ENCODE results near the gene MACF1. TPM values are rescaled to one million over a fixed set of nuclear protein-coding genes. Genes with fewer than 3 reads are reported as not detected.

Gene MACF1
- total RNA-seq, 1 experiment from 2014 or later: 103 TPM

DNA sequence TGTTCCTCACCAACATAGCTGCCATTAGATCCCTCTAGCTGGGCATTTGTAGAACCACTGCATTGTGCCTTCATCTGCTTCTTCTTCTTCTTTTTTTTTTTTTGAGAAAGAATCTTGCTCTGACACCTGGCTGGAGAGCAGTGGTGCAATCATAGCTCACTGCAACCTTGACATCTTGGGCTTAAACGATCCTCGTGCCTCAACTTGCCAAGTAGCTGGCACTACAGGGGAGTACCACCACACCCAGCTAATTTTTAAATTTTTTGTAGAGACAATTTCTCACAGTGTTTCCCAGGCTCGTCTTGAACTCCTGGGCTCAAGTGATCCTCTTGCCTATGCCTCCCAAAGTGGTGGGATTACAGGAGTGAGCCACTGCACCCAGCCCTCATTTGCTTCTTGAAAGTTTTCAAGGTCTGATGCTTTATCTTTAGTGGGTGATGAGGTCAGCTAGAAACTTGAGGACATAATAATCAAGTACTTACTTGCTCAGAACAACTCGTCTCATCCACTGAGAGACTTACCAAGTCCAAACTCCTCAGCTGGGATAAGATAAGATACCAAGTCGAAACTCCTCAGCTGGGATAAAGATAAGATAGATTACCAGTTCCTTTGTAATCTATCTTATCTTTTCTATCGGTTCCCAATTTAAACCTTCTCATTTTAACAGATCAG, 71.5 kb downstream of the MACF1 start:
- Histone ChIP-seq H3K4me3 (ENCODE audit: low read length) (no peak overlapping the region), H2AFZ (ENCODE audit: low read length) (no peak overlapping the region)

DNA sequence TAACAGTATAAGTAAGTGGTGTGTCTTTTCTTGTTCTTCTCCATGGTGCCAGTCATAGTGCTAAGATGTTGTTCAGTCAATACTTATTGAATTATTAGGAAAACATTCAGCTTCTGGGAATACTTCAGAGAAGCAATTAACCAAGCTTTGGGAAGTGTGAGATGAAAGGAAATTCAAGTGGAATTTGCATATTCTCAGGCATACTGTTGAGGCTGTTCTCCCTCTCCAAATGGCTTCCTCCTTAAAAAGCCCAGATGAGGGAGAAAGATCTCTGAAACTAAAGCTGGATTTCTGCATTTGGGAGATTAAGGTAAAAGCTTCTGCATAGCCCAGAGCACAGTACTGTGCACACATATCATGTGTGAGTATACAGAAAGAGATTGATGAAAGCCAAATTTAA, 73.4 kb downstream of the MACF1 start:
- POLR2A ChIA-PET (ENCODE audit: unreplicated experiment): no interaction called here
- Histone ChIP-seq H3K4me3 (ENCODE audit: low read length) (no peak overlapping the region), H4K20me1 (ENCODE audit: low read length) (no peaks in the 10 kb centered on the region), H3K9ac (ENCODE audit: low read length) (no peak overlapping the region), H3K36me3 (ENCODE audit: low read depth, low read length) (peaks cover 5% of the 10 kb centered on the region; the same call in 1 of the 2 replicates), H3F3A (ENCODE audit: low read length, unreplicated experiment) (no peaks in the 10 kb centered on the region), H3K4me2 (ENCODE audit: low read length) (no peak overlapping the region), H2AFZ (ENCODE audit: low read length) (no peak overlapping the region), H3K27me3 (ENCODE audit: low read length) (no peaks in the 10 kb centered on the region), H3K27ac (ENCODE audit: low read length) (no peak overlapping the region), H3K4me1 (ENCODE audit: insufficient read depth, low read length) (no peaks in the 10 kb centered on the region), H3K9me2 (replicated peaks; ENCODE audit: low read length) (no peaks in the 10 kb centered on the region), H3K9me3 (ENCODE audit: low read length) (no peaks in the 10 kb centered on the region), H3K79me2 (ENCODE audit: low read length) (no peaks in the 10 kb centered on the region)
- CTCF ChIA-PET: interaction anchor here (0.6 kb wide), 1 partner anchor 736 kb away, joined by 4 read pairs; no protein-coding TSS in a partner anchor
- DNase-seq (no peak), ATAC-seq (no peak)
- BruUV-seq (replicated peaks): no TSS peak
- intact Hi-C loops (cut with micrococcal nuclease): no loop called here
- no peak for TF ChIP-seq EZH2phosphoT487 (IDR thresholded peaks at IDR 0.05; ENCODE audit: borderline replicate concordance, low read length)

More for the DNA sequence above, 71.5 kb downstream of the MACF1 start:
- ChIA-PET CTCF (no interaction called here), POLR2A (ENCODE audit: unreplicated experiment) (interaction anchor here (0.6 kb wide), 1 partner anchor 59 kb away, joined by 3 read pairs; no protein-coding TSS in a partner anchor)
- Histone ChIP-seq H3K4me2 (ENCODE audit: low read length) (no peak overlapping the region), H3K4me1 (ENCODE audit: insufficient read depth, low read length) (no peaks in the 10 kb centered on the region), H4K20me1 (ENCODE audit: low read length) (no peaks in the 10 kb centered on the region), H3F3A (ENCODE audit: low read length, unreplicated experiment) (no peaks in the 10 kb centered on the region), H3K79me2 (ENCODE audit: low read length) (no peaks in the 10 kb centered on the region), H3K27ac (ENCODE audit: low read length) (no peak overlapping the region), H3K9ac (ENCODE audit: low read length) (no peak overlapping the region), H3K27me3 (ENCODE audit: low read length) (no peaks in the 10 kb centered on the region), H3K9me2 (replicated peaks; ENCODE audit: low read length) (no peaks in the 10 kb centered on the region), H3K36me3 (ENCODE audit: low read depth, low read length) (no peaks in the 10 kb centered on the region), H3K9me3 (ENCODE audit: low read length) (no peaks in the 10 kb centered on the region)
- no TSS peak for BruUV-seq (replicated peaks)
- TF ChIP-seq, protein P1, sequence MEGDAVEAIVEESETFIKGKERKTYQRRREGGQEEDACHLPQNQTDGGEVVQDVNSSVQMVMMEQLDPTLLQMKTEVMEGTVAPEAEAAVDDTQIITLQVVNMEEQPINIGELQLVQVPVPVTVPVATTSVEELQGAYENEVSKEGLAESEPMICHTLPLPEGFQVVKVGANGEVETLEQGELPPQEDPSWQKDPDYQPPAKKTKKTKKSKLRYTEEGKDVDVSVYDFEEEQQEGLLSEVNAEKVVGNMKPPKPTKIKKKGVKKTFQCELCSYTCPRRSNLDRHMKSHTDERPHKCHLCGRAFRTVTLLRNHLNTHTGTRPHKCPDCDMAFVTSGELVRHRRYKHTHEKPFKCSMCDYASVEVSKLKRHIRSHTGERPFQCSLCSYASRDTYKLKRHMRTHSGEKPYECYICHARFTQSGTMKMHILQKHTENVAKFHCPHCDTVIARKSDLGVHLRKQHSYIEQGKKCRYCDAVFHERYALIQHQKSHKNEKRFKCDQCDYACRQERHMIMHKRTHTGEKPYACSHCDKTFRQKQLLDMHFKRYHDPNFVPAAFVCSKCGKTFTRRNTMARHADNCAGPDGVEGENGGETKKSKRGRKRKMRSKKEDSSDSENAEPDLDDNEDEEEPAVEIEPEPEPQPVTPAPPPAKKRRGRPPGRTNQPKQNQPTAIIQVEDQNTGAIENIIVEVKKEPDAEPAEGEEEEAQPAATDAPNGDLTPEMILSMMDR (conservative IDR thresholded peaks at IDR 0.05; ENCODE audit: low read depth, low read length): no peak
- TF ChIP-seq EZH2phosphoT487 (IDR thresholded peaks at IDR 0.05; ENCODE audit: borderline replicate concordance, low read length) (no peak), EZH2 (IDR thresholded peaks at IDR 0.05; ENCODE audit: low read length, unreplicated experiment) (no peak)
- intact Hi-C loops (cut with micrococcal nuclease): no loop called here
- no peak for ATAC-seq
- no peak for DNase-seq

- TF ChIP-seq EZH2 (IDR thresholded peaks at IDR 0.05; ENCODE audit: low read length, unreplicated experiment) (no peak), EZH2phosphoT487 (IDR thresholded peaks at IDR 0.05; ENCODE audit: borderline replicate concordance, low read length) (no peak)
- TF ChIP-seq, protein P1 (conservative IDR thresholded peaks at IDR 0.05; ENCODE audit: low read depth, low read length): no peak
- no peaks in the 10 kb centered on the region for H3K4me1 ChIP-seq (ENCODE audit: insufficient read depth, low read length)
- no peak overlapping the region for H3K9ac ChIP-seq (ENCODE audit: low read length)
- POLR2A ChIA-PET (ENCODE audit: unreplicated experiment): no interaction called here
- no peaks in the 10 kb centered on the region for H3K79me2 ChIP-seq (ENCODE audit: low read length)
- no peak overlapping the region for H3K4me3 ChIP-seq (ENCODE audit: low read length)
- ATAC-seq (no peak), DNase-seq (no peak)
- H3F3A ChIP-seq (ENCODE audit: low read length, unreplicated experiment): no peaks in the 10 kb centered on the region
- H3K36me3 ChIP-seq (ENCODE audit: low read depth, low read length): peaks cover 17% of the 10 kb centered on the region
- no peaks in the 10 kb centered on the region for H3K9me2 ChIP-seq (replicated peaks; ENCODE audit: low read length)
- no peaks in the 10 kb centered on the region for H3K9me3 ChIP-seq (ENCODE audit: low read length)
- H4K20me1 ChIP-seq (ENCODE audit: low read length): no peaks in the 10 kb centered on the region
- intact Hi-C loops (cut with micrococcal nuclease): no loop called here
- no TSS peak for BruUV-seq (replicated peaks)
- no peaks in the 10 kb centered on the region for H3K27me3 ChIP-seq (ENCODE audit: low read length)
- CTCF ChIA-PET: no interaction called here
- H3K27ac ChIP-seq (ENCODE audit: low read length): no peak overlapping the region
- no peak overlapping the region for H2AFZ ChIP-seq (ENCODE audit: low read length)
- H3K4me2 ChIP-seq (ENCODE audit: low read length): no peak overlapping the region
These were observed 78.2 kb downstream of the MACF1 start for GRCh38 chr1:39282537-39283216.

Measured in PC-3 (cell line).